ENCODE results near the gene MED10.

The MED10 gene

DNA sequence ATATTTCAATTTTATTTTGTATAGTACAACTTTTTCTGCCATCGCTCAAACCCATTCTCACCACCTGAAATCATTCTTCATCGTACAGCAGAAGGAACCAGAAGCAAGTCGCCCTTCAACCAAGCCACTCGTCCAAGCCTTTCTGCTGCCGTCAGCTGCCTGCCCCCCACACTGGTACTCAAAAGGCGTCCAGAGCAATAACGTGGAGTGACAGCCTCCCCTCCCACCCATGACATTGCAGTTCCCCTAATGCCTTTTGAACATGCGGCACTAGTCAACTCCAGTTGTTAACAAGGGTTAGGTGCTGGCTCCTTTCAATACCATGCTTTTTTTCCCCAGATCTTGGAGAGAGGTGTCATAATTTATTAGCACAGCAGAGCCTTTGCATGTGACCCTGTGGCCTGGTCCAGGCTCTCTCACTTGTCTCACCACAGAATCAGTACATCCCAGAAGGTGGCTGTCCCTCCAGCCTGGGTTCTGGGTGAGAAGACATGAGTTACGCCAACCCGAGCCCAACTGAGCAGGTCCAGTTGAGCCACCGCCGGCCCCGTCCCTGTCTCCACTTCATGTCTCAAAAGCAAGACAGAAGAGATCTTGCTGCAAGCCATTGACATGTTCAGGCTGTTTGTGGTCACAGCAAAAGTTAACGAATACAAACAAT is 20.4 kb upstream of the MED10 start:
- DNase-seq: no peak

DNA sequence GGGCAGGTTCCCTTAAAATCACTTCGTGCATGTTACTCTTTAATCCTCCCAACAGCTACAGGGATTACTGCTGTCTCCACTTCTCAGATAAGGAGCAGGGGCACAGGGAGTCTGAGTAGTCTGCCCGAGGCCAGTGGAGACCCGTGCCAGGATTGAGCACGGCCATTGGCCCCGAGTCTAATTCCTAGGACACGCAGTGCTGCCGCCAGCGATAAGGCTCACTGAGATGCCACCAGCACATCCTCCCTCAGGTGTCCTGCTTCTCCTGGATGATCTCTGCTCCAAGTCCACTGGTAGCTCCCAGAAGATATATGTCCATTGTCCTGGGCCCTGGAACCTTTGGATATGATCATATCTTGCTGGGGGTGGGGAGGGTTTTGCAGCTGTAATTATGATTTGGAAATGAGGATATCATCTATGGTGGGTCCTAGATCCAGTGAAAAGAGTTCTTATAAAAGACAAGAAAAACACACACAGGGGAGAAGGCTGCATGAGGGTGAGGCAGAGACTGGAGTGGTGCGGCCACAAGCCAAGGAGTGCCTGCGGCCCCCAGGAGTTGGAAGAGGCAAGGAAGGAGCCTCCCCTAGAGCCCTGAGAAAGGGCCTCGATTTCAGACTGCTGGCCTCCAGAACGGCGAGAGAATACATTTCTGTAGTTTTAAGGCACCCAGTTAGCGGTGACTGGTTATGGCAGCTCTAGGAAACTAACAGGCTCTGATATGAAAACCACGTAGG is 19.4 kb upstream of the MED10 start:
- DNase-seq: no peak

DNA sequence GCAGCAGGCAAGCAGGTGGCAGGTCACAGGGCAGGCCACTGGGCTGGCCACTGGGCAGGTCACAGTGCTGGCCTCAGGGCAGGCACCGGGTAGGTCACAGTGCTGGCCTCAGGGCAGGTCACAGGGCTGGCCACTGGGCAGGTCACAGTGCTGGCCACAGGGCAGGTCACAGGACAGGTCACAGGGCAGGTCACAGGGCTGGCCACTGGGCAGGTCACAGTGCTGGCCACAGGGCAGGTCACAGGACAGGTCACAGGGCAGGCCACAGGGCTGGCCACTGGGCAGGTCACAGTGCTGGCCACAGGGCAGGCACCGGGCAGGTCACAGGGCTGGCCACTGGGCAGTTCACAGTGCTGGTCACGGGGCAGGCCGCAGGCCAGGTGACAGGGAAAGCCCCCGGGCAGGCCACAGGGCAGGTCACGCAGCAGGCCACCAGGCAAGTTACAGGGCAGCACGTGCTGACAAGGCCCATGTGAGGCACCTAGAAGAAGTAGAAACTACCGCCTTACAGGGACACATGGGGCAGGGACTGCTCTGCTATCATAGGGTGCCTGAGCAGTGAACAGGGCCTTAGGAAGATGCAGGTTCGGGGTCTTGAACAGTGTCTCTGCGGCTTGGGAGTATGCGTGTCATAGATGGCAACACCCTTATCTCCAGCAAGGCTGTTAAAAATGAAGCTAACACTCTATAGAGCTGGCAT is 18.6 kb upstream of the MED10 start:
- no peak for DNase-seq

DNA sequence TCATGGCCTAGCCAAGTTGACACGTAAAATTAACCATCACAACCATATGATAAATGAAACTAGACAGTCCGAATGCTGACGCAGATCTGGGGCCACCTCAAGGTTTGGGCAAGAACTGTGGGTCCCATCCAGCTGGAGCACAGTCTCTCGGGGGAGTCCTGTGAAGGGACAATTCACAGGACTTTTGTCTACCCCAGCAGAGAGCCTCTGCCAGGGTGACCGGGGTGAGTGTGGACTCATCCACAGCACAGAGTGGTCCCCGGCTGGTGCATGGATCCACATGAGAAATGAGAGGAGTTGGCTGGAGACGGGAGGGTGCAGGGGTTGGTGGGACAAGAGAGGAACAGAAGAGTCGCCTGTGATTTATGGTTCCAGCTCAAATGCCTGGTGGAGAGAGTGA is 17.7 kb upstream of the MED10 start:
- DNase-seq: no peak

DNA sequence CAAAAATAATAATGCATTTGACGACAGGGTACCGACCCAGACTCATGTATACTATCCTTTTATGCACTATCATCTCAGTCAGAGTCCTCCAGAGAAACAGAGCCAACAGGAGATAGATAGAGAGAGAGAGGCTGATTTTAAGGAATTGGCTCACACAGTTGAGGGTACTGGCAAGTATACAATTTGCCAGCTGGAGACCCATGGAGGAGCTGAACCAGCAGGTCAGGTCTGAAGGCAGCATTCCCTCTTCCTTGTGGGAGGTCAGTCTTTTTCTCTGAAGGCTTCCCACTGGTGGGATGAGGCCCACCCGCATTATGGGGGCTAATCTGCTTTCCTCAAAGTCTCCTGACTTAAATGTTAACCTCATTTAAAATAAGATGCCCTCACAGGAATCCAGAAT is 17.3 kb upstream of the MED10 start:
- DNase-seq: no peak

DNA sequence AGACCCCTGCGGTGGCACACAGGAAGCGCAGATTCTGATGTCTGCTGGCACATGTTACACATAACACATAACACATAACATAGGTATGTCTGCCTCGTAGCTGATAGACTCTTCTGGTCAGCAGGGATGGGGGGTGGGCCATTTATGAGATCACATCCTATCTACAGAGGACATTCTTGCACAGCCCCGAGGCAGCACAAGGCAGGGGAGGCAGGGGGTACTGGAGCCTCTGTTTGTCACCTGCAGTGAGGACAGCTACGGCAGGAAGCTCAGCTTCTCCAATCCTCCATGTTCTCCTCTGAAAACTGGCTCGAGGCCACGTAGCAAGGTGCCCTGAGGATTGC is 16.7 kb upstream of the MED10 start:
- DNase-seq: no peak

DNA sequence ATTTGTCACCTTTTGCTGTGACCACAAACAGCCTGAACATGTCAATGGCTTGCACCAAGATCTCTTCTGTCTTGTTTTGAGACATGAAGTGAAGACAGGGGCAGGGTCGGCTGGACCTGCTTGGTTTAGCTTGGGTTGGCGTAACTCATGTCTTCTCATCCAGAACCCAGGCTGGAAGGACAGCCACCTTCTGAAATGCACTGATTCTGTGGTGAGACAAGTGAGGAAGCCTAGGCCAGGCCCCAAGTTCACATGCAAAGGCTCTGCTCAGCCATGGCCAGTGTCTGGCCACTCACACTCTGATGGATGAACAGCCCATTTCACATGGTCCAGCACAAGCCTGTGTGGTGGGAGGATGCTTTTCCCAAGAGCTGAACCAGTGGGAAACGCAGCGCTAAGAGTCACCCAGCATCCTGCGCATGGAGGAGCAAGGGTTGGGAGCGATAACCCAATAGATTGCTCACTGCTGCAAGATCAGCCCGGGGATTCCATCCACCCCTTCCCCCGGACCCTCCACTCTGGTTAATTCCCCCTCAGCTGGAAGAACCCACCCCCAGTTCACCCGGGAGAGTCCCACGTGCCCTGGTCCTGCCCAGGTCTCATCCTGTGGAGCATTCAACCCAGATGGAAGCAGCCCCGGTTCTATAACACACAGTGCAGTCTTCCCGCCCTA is 16.2 kb upstream of the MED10 start:
- DNase-seq: no peak

DNA sequence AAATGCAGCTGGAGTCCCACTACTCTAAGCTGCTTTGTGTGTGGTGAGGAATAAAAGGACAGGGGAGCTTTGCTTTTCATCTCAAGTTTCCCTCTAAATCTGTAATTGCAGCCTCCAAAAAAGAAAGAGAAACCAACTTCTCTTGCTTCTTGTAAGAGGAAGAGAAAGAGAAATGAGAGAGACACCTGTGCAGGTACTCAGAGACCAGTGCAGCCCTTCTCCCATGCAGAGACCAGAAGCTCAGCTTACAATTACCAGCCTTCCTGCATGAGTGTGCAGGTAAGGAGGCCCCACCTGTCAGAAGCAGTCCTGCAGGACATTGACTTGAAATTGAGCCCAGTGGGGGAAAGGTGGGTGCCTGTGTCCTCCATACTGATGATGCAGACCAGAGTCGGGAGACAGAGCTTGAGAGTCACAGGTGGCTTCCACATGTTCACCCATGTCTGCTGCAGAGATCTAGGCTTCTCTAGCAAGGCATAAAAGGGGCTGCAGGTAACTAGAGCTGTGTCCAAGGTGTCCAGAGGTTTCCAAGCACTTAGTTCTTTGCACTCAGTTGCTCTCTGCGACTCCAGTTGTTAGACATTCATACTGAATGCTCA is 15.3 kb upstream of the MED10 start:
- no peak for DNase-seq

DNA sequence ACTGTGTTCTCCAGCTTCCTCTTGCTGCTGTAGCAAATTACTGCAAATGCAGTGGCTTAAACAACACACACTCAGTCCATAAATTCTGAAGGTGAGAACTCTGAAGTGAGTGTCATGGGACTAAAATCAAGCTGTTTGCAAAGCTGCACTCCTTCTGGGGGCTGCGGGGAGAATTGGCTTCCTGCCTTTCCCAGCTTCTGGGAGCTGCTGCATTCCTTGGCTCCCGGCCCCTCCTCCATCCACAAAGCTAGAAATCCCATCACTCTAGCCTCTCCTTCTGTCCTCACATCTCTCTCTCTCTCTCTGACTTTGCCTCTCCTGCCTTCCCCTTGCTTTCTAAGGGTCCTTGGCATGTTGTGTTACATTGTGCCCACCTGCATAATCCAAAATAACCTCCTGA is 14.2 kb upstream of the MED10 start:
- no peak for DNase-seq

DNA sequence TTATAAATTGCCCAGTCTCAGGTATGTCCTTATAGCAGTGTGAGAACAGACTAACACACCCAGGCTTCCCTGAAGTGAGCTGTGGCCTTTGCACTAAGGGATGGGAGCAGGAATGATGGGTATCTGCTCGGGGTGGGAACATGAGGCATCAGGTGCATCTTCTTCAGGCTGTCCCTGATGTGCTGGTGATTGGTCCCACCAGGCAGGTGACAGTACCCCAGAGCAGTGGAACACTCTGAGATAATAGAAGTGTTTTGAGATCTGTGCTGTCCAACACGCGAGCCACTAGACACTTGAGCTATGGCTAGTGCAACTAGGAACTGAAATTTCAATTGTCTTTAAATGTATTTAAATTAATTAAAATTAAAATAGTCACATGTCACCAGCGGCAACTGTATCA is 12.8 kb upstream of the MED10 start:
- no peak for DNase-seq

DNA sequence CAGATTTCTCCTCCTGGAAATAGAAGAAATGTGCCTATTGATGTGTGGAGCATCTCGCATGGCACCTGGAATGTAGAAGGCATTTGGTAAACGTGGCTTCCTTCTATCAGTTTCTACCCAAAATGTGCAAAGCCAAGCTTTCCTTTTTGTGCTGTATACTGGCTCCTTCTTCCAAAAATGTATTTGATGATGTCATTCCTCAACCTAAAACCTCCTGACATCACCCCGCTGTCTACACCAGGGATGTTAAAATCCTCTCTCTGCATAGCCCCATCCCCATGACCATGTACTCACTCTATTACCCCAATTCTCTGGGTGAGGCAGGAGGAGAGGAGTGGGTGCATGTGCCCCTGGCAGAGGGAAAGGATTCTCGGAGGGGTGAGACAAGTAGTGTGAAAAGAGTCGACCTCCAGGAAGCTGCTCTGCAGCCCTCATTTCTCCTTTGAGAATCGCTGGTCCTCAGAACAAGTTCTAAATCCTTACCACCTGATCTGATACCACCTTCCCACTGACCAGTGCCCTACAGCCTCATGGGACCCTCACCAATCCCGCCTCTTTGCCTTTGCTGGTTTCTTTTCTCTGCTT is 11.7 kb upstream of the MED10 start:
- no peak for DNase-seq

DNA sequence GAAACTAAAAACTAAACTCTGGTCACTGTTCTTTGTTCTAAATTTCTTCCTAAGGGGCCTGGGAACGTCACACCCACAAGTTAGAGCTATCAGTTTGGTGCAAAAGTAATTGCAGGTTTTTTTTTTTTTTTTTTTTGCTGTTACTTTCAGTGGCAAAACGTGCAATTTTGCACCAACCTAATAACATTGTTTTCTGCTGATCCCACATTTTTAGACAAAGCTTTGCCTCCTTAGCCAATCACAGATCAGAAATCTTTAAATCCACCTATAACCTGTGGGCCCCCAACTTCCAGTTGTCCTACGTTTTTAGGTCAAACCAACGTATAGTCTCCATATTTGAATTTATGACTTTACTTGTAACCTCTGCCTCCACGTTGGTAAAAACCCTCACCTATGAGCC is 11.1 kb upstream of the MED10 start:
- no peak for DNase-seq

DNA sequence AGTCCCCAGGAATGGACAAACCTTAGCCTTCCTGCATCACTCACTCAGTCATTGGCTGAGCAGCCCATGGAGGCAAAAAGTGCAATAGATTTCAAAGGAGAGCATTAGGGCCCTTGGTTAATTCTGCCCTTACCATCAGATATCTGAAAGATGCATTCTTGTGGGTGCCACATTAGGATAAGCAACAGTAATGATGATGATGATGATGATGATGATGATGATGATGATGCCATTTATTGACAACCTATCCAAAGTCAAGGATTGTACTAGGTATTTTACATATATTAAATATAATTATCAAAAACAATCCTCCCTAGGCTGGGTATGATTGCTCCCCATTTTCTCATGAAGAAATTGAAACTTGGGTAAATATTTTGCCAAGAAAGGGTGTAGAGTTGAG is 9.6 kb upstream of the MED10 start:
- no peak for DNase-seq

DNA sequence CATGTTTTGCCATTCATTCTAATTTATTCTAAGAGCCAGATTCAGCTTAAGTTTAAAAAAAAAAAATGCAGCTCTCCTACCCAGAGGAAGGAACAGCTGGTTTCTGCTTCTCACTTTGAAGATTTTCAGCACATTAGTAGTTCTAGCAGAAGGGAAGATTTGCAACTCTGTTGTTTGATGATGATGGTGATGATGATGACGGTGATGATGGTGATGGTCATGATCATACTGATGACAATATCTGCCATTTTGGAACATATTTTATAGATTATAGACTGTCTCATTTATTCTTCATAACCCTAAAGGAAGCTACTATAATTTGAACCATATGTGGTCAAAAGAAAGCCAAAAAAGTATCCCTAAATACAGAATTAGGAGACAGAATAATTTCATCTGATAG is 7.9 kb upstream of the MED10 start:
- DNase-seq: no peak

DNA sequence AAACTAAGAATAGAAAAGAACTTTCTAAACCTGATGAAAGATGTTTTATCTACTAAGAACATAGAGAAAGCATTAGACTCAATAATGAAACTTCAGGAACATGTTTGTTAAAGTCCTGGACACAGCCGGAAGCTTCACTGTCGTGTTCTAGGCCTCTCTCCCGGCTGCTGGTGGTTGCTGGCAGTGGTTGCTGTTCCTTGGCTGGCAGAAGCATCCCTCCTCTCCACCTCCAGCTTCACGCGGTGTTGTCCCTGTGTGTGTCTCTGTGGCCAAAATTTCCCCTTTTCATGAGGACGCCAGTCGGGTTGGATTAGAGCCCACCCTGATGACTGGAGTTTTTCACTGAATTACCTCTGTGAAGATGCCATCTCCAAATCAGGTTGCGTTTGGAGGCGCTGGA is 6.5 kb upstream of the MED10 start:
- DNase-seq: no peak

DNA sequence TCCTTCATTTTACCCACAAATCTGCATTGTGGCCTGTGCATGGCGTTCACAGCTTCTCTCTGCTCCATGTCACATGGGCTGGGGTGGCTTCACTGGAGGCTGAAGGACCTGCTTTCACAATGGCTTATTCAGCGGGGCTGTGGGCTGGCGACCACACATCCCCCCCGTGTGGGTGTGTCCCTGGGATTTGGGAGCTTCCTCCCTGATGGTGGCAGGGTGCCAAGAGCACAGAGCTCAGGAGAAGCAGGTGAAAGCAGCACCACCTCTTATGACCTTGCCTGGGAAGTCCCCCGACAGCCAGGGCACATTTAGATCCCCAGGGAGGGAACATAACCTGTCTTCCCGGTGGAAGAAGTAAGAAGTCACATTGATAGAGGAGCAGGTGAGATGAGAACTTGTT is 5.0 kb upstream of the MED10 start:
- DNase-seq: no peak

DNA sequence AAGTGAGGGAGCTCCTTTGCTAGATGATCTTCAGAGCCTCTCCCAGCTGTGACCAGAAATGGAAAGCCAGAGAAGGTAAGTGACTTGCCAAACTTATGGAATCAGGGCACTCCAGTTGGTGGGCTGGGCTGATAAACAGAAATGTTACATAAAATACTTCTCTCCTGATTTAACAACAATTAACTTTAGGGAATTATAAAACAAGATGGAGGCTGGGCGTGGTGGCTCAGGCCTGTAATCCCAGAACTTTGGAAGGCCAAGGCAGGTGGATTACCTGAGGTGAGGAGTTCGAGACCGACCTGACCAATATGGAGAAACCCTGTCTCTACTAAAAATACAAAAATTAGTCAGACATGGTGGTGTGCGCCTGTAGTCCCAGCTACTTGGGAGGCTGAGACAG is 899 bp upstream of the MED10 start:
- DNase-seq: no peak

DNA sequence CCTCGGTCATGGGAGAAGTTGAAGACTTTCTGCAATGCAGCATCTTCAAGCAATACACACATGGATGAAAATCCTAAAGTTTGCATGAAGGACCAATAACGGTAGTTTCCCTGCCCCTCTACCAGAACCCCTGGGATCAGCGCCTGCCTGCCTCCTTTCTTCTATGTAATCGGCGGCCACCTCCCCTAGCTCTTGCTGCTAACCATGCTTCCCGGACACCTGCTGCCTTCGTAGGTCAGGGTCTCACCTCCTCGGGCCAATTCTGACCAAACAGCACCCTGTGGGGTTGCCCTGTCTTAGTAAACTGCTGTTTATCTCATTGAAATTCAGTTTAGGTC is 388 bp upstream of the MED10 start:
- DNase-seq: no peak

DNA sequence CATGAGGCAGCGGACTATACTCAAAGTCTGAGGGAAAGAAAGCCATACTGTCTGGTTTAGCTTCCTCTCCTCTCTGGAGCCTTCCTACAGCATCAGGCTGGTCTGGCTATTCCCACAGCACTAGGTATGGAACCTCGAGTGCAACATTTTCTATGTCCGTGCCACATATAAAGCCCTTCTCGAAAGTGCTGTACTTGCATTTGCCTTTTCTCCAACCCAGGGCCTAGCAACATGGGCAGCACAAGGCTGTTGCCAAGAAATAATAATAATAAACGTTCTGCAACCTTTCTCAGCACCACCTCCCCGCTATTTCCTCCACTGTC is 804 bp downstream of the MED10 start:
- DNase-seq: no peak

DNA sequence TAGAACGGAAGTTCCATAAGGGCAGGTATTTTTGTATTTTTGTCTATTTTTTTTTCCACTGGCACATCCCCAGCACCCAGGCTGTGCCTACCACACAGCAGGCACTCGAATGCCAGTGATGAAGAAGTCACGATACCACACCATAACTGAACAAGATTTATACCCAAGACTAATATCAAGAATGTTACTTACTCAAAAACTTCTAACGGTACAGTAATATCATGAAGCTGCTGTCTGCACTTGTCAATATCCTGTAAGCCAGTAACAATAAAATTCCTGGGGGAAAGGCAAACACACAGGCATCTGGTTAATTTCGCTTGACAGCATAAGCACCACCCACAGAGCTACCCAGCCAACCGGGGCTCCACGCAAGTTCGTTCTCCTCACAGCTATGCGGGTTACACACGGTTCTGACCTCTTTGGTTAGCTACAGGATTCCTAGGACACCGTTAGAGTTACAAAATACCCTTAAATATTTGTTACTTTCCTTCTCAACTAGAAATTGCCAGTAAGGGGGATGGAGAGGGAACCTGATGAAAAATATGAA is 1.3 kb downstream of the MED10 start:
- no peak for DNase-seq

DNA sequence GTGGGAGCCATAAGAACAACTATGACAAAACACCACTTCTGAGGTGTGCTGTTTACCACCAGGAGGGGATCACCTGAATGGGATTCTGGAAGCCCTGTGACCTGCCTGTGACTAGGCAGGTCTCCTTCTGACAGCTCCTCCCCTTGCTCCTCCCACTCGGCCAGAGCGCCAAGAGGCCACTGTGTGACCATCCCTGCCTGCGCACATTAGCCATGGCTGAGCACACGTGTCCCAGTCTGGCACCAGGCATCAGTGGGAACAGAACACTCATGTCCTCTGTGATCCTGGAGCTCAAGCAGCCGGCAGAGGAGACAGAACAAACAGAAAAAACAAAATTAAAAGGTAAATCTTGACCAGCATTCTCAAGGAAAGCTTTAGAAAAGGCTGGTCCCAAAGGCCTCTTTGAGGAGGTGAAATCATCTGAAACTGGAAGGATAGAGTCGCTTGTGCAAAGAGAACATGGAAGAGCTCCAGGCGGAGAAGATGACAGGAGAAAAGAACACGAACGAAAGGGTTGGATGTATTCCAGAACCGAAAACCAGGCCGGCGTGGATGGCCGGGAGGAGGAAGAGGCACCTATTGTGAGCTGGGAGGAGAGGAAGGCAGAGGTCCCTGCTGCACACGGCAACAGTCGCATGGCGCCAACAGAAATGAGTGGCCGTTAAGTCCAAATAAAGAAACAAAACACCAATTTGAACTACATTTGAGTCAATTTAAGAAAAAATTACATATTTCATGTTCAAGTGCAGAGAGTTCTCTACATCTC is 5.1 kb downstream of the MED10 start:
- no peak for DNase-seq
